GM12878 (cell line): ENCODE measurements around the gene TRIP4. TPM values are rescaled to one million over a fixed set of nuclear protein-coding genes. Genes with fewer than 3 reads are reported as not detected.
"Not testable (repeated sequence)": the region's sequence is repeated elsewhere in the genome, so short reads cannot be mapped to it uniquely, and the experiment has no call there.

Experiments
- ATAC-seq: fragments of 200-7000 bp; cut with Tn5 transposase; 3 replicates; pipeline ENCODE4 v1.9.1; 2020; ENCODE audit warnings: mild to moderate bottlenecking, moderate library complexity
- BruUV-seq: library from RNA; stranded (reverse); fragments of 400-500 nt; replicated peaks from 2 replicates; lab custom pipeline; 2021; lab: Mats Ljungman, UMichigan
- CTCF ChIA-PET: fragments of 300-600 bp; sonication (Branson Sonifier 250); formaldehyde crosslinking; extraction: SDS; loops from one replicate; lab custom pipeline; 2021; ENCODE audit warnings: inconsistent platforms; lab: Yijun Ruan, JAX
- POLR2A ChIA-PET: fragments of 350-600 bp; formaldehyde crosslinking; extraction: SDS; loops from one replicate; lab custom pipeline; 2021; ENCODE audit warnings: inconsistent platforms; lab: Charles Lee
- RAD21 ChIA-PET: fragments of 300-600 bp; sonication (Branson Sonifier 250); formaldehyde crosslinking; loops from one replicate; lab custom pipeline; 2023; ENCODE audit warnings: antibody characterized with exemption; ENCODE audit not compliant: unreplicated experiment; lab: Charles Lee
- SMC1A ChIA-PET: fragments of 300-600 bp; sonication (Branson Sonifier 250); formaldehyde crosslinking; loops from one replicate; lab custom pipeline; 2023; ENCODE audit not compliant: unreplicated experiment, uncharacterized antibody; lab: Charles Lee
- DNase-seq: peaks from one replicate; pipeline ENCODE4 v3.0.0-alpha.2; 2011; ENCODE audit warnings: low read depth, low spot score
- FAIRE-seq: peaks from 3 replicates; lab custom pipeline; 2011; peaks lifted over from hg19 to GRCh38; lab: Jason Lieb, UNC
- H2AFZ ChIP-seq: 2 replicates; pipeline ENCODE4 v1.6.0; 2011; ENCODE audit warnings: low read depth, low read length, control low read depth; ENCODE audit not compliant: control insufficient read depth
- H3K27ac ChIP-seq: 2 replicates; pipeline ENCODE4 v1.5.1; 2011; ENCODE audit warnings: control low read depth; ENCODE audit not compliant: control insufficient read depth, insufficient read depth
- H3K27me3 ChIP-seq, 2 experiments: replicated peaks in 1 of 2; 2 replicates each; pipeline versions ENCODE4 v1.6.0 to v1.6.1; 2011; ENCODE audit warnings: low read length in 1 of 2; ENCODE audit not compliant: control insufficient read depth in 2 of 2, insufficient read depth in 2 of 2
- H3K36me3 ChIP-seq, 2 experiments: 2 replicates each; pipeline ENCODE4 v1.5.1; 2011; ENCODE audit warnings: low read length in 1 of 2; ENCODE audit not compliant: control insufficient read depth in 2 of 2, insufficient read depth in 2 of 2
- H3K4me1 ChIP-seq: 2 replicates; pipeline ENCODE4 v1.6.1; 2011; ENCODE audit warnings: mild to moderate bottlenecking, low read length, moderate library complexity, mixed read lengths; ENCODE audit not compliant: control insufficient read depth, insufficient read depth
- H3K4me2 ChIP-seq: 2 replicates; pipeline ENCODE4 v1.6.0; 2011; ENCODE audit warnings: control low read depth; ENCODE audit not compliant: control insufficient read depth, insufficient read depth
- H3K4me3 ChIP-seq: fragments of 200-600 bp; sonication (generic); 2 replicates; pipeline ENCODE4 v1.5.1; 2016
- H3K79me2 ChIP-seq: 2 replicates; pipeline ENCODE4 v1.6.0; 2011; ENCODE audit warnings: low read length; ENCODE audit not compliant: control insufficient read depth, insufficient read depth
- H3K9ac ChIP-seq: 2 replicates; pipeline ENCODE4 v1.8.0; 2011; ENCODE audit warnings: low read length, control low read depth, mixed read lengths; ENCODE audit not compliant: control insufficient read depth, insufficient read depth
- H3K9me3 ChIP-seq: replicated peaks from 3 replicates; pipeline ENCODE4 v1.5.1; 2011; ENCODE audit warnings: mild to moderate bottlenecking, low read length; ENCODE audit not compliant: control insufficient read depth, insufficient read depth
- H4K20me1 ChIP-seq: 2 replicates; pipeline ENCODE4 v1.6.0; 2011; ENCODE audit not compliant: control insufficient read depth, insufficient read depth
- SMAD5 ChIP-seq: IDR thresholded peaks from 2 replicates; pipeline ENCODE4 v1.6.1; 2016; ENCODE audit warnings: antibody characterized with exemption, low read depth
- WGBS: methylation state at CpG from one replicate; pipeline ENCODE4 v1.1.6; 2016; ENCODE audit warnings: low lambda C conversion rate; ENCODE audit not compliant: insufficient replicate concordance, insufficient coverage; ENCODE audit errors: missing lambda C conversion rate; 5-methylcytosine and 5-hydroxymethylcytosine counted together
- in situ Hi-C: fragments of 300-500 bp; cut with MboI; formaldehyde crosslinking; loops from 9 replicates; pipeline ENCODE4 v1.14.3; 2018; ENCODE audit warnings: mixed read lengths
- intact Hi-C: fragments of 100-400 bp; cut with micrococcal nuclease; formaldehyde crosslinking; loops from one replicate; pipeline ENCODE4 v1.14.2; 2022; ENCODE audit not compliant: unreplicated experiment
- polyA plus RNA-seq, 11 experiments: library from polyadenylated mRNA; depleted of rRNA in 4 of 11; unstranded in 6 of 11; stranded (reverse) in 5 of 11; fragments of >200 nt; fragmentation: Nextera tagmentation in 4 of 11; fragmentation: Illumina TruSeq in 1 of 11; extraction: Ambion mirVana in 4 of 11; extraction: Trizol in 1 of 11; gene quantifications; 1 replicate in 1 of 11; 2 replicates in 10 of 11; pipeline versions ENCODE4 v1.2.1 to v1.2.3, GENCODE V29; 2011 to 2016; ENCODE audit warnings: inconsistent platforms in 2 of 11, missing spikeins in 2 of 11, low read depth in 1 of 11
- total RNA-seq, 4 experiments: library from RNA; depleted of rRNA in 3 of 4; stranded (reverse); fragments of >200 nt in 3 of 4; fragmentation: Illumina TruSeq in 1 of 4; extraction: Trizol in 1 of 4; gene quantifications; 2 replicates each; pipeline versions ENCODE4 v1.2.1 to v1.2.3, GENCODE V29; 2013 to 2021
- TF ChIP-seq, protein P1 (sequence below): IDR thresholded peaks from 2 replicates; pipeline ENCODE4 v1.6.1; 2012; ENCODE audit warnings: low read depth, low read length, improper control_type of control experiment
- TF ChIP-seq, protein P2 (sequence below): IDR thresholded peaks from 2 replicates; pipeline ENCODE4 v1.6.1; 2012; ENCODE audit warnings: low read depth, low read length, improper control_type of control experiment

Gene TRIP4
- total and polyA plus RNA-seq, 10 of the 15 experiments (the other 5 are each of a cell fraction or from before 2014, with no cell fraction given) = 6.4 to 24.5 (median 20.0) TPM

DNA sequence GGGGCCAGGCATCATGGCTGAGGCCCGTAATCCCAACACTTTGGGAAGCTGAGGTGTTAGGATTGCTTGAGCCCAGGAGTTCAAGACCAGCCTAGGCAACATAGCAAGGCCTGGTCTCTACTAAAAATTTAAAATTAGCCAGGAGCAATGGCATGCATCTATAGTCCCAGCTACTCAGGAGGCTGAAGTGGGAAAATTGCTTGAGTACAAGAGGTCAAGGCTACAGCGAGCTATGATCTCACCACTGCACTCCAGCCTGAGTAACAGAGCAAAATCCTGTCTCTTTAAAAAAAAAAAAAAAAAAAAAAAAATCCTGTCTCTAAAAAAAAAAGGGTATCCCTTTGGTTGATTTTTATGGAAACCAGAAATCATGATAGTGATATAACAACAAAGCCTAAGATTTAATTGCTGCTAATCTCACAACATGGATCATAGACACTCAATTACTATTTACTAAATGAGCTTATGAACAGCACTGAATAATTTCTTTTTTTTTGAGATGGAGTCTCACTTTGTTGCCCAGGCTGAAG lies 18.5 kb upstream of the TRIP4 start (continued):
- no peak for TF ChIP-seq SMAD5
- TF ChIP-seq, protein P1, sequence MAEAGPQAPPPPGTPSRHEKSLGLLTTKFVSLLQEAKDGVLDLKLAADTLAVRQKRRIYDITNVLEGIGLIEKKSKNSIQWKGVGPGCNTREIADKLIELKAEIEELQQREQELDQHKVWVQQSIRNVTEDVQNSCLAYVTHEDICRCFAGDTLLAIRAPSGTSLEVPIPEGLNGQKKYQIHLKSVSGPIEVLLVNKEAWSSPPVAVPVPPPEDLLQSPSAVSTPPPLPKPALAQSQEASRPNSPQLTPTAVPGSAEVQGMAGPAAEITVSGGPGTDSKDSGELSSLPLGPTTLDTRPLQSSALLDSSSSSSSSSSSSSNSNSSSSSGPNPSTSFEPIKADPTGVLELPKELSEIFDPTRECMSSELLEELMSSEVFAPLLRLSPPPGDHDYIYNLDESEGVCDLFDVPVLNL = no peak
- TF ChIP-seq, protein P2, sequence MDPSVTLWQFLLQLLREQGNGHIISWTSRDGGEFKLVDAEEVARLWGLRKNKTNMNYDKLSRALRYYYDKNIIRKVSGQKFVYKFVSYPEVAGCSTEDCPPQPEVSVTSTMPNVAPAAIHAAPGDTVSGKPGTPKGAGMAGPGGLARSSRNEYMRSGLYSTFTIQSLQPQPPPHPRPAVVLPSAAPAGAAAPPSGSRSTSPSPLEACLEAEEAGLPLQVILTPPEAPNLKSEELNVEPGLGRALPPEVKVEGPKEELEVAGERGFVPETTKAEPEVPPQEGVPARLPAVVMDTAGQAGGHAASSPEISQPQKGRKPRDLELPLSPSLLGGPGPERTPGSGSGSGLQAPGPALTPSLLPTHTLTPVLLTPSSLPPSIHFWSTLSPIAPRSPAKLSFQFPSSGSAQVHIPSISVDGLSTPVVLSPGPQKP = no peak

DNA sequence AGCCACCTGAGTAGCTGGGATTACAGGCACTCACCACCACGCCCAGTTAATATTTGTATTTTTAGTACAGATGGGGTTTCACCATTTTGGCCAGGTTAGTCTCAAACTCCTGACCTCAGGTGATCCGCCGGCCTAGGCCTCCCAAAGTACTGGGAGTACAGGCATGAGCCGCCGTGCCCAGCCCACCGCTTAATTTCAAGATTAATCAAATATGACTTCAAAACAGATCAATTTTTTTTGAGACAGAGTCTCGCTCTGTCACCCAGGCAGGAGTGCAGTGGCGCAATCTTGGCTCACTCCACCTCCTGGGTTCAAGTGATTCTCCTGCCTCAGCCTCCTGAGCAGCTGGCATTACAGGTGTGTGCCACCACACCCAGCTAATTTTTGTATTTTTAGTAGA lies 16.3 kb upstream of the TRIP4 start:
- BruUV-seq, in situ Hi-C loops, H3K36me3 ChIP-seq, intact Hi-C loops, H3K27me3 ChIP-seq, H3K9ac ChIP-seq, H3K4me3 ChIP-seq, H3K9me3 ChIP-seq, H3K79me2 ChIP-seq, DNase-seq, SMC1A ChIA-PET, H4K20me1 ChIP-seq, H2AFZ ChIP-seq, ATAC-seq, H3K4me1 ChIP-seq, H3K4me2 ChIP-seq, RAD21 ChIA-PET, CTCF ChIA-PET, FAIRE-seq, H3K27ac ChIP-seq: not testable (repeated sequence)
- WGBS = 98% methylated on average over 8 of the region's 8 CpGs
- POLR2A ChIA-PET = interaction anchor here (0.6 kb wide), 1 partner anchor 292 kb away, joined by 3 read pairs; no protein-coding TSS in a partner anchor
